ENCODE measurements around the gene HSPB6. TPM values are rescaled to one million over a fixed set of nuclear protein-coding genes. Genes with fewer than 3 reads are reported as not detected.

Gene HSPB6
- total RNA-seq, 1 donor from 2014 or later, result 0.49 TPM

- H3K27ac Mint-ChIP-seq (ENCODE audit: unreplicated experiment), result no peak overlapping the region
- H3K27me3 Mint-ChIP-seq (ENCODE audit: unreplicated experiment), result peaks cover 7% of the 10 kb centered on the region
- peaks cover 4% of the 10 kb centered on the region for H3K36me3 Mint-ChIP-seq (ENCODE audit: unreplicated experiment)
- peaks cover 11% of the 10 kb centered on the region for H3K9me3 Mint-ChIP-seq (ENCODE audit: unreplicated experiment)
- H3K4me3 Mint-ChIP-seq (ENCODE audit: unreplicated experiment), result no peak overlapping the region
- no peaks in the 10 kb centered on the region for H3K4me1 Mint-ChIP-seq (ENCODE audit: low read depth, unreplicated experiment)
- DNase-seq, result no peak
- TF ChIP-seq, protein P1, sequence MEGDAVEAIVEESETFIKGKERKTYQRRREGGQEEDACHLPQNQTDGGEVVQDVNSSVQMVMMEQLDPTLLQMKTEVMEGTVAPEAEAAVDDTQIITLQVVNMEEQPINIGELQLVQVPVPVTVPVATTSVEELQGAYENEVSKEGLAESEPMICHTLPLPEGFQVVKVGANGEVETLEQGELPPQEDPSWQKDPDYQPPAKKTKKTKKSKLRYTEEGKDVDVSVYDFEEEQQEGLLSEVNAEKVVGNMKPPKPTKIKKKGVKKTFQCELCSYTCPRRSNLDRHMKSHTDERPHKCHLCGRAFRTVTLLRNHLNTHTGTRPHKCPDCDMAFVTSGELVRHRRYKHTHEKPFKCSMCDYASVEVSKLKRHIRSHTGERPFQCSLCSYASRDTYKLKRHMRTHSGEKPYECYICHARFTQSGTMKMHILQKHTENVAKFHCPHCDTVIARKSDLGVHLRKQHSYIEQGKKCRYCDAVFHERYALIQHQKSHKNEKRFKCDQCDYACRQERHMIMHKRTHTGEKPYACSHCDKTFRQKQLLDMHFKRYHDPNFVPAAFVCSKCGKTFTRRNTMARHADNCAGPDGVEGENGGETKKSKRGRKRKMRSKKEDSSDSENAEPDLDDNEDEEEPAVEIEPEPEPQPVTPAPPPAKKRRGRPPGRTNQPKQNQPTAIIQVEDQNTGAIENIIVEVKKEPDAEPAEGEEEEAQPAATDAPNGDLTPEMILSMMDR (IDR thresholded peaks at IDR 0.05; ENCODE audit: partially characterized antibody, unreplicated experiment), result no peak
Observed at GRCh38 chr19:35738887-35739229, 18.0 kb downstream of the HSPB6 start.

- Mint-ChIP-seq H3K27ac (ENCODE audit: unreplicated experiment) (no peak overlapping the region), H3K4me3 (ENCODE audit: unreplicated experiment) (no peak overlapping the region), H3K4me1 (ENCODE audit: low read depth, unreplicated experiment) (no peaks in the 10 kb centered on the region), H3K27me3 (ENCODE audit: unreplicated experiment) (peaks cover 7% of the 10 kb centered on the region), H3K36me3 (ENCODE audit: unreplicated experiment) (peaks cover 4% of the 10 kb centered on the region), H3K9me3 (ENCODE audit: unreplicated experiment) (peaks cover 11% of the 10 kb centered on the region)
- TF ChIP-seq, protein P1 (IDR thresholded peaks at IDR 0.05; ENCODE audit: partially characterized antibody, unreplicated experiment), result no peak
- no peak for DNase-seq
Observed at GRCh38 chr19:35738021-35738886, 18.6 kb downstream of the HSPB6 start.

DNA sequence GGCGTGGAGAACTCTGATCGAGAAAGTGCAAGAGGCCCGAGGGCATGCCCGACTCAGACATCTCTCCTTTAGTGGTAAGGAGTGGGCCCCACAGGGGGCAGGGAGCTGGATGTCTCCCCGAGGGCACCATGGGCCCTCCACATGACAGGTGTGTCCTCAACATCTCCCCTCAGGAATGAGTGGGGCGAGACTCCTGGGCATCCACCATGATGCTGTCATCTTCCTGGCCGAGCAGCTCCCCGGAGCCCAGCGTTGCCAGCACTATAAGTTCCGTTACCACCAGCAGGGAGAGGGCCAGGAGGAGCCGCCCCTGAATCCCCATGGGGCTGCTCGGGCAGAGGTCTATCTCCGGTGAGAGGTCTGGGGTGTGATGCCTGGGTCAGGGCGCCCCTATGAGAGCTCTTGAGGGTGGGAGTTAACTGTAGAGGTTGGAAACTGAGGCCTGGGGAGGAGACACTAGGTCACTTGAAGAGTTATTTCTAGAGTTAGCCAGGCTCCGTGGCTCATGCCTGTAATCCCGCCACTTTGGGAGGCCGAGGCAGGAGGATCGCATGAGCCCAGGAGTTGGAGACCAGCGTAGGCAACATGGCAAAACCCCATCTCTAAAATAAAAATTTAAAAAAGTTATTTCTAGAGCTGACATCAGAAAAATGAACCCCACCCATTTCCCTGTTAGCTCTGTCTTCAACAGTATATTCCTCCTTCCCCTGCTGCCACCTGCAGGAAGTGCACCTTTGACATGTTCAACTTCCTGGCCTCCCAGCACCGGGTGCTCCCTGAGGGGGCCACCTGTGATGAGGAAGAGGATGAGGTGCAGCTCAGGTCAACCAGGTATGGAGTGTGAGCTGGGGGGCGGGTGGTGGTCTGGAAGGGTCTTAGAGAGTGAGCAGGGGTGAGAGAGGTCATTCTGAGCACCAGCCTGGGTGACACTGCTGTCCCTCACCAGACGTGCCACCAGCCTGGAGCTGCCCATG is 19.6 kb downstream of the HSPB6 start:
- H3K36me3 Mint-ChIP-seq (ENCODE audit: unreplicated experiment), result peaks cover 4% of the 10 kb centered on the region

DNA sequence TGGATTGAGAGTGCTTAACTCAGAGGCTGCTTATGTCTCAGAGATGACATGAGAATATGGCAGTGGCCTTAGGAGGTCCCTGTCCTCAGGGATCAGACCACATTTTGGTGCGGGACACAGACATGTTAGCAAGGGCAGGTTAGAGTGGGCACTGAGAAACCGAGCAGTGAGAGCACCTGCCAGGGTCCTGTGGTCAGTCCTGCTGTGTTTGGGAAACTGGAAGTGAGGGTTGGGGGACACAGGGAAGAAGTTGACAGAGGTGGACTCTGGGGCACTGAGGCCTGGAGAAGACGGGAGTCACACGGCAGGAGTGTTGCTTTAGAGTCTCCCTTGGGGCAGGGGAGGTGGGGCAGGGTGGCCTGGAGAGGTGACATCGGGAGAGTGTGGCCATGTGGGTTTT is 21.9 kb downstream of the HSPB6 start:
- H3K27me3 Mint-ChIP-seq (ENCODE audit: unreplicated experiment), result peaks cover 9% of the 10 kb centered on the region
- peaks cover 5% of the 10 kb centered on the region for H3K9me3 Mint-ChIP-seq (ENCODE audit: unreplicated experiment)
- no peaks in the 10 kb centered on the region for H3K4me1 Mint-ChIP-seq (ENCODE audit: low read depth, unreplicated experiment)
- TF ChIP-seq, protein P1 (IDR thresholded peaks at IDR 0.05; ENCODE audit: partially characterized antibody, unreplicated experiment), result no peak
- no peak overlapping the region for H3K27ac Mint-ChIP-seq (ENCODE audit: unreplicated experiment)
- H3K4me3 Mint-ChIP-seq (ENCODE audit: unreplicated experiment), result no peak overlapping the region
- H3K36me3 Mint-ChIP-seq (ENCODE audit: unreplicated experiment), result peaks cover 4% of the 10 kb centered on the region
- no peak for DNase-seq

More for the DNA sequence above, 19.6 kb downstream of the HSPB6 start:
- TF ChIP-seq, protein P1 (IDR thresholded peaks at IDR 0.05; ENCODE audit: partially characterized antibody, unreplicated experiment), result no peak
- H3K9me3 Mint-ChIP-seq (ENCODE audit: unreplicated experiment), result peaks cover 6% of the 10 kb centered on the region
- no peaks in the 10 kb centered on the region for H3K4me1 Mint-ChIP-seq (ENCODE audit: low read depth, unreplicated experiment)
- peaks cover 7% of the 10 kb centered on the region for H3K27me3 Mint-ChIP-seq (ENCODE audit: unreplicated experiment)
- DNase-seq, result no peak
- no peak overlapping the region for H3K4me3 Mint-ChIP-seq (ENCODE audit: unreplicated experiment)
- no peak overlapping the region for H3K27ac Mint-ChIP-seq (ENCODE audit: unreplicated experiment)

Measured in glutamatergic neuron (in vitro differentiated cells).